Right lobe of liver (tissue), 4 donors: Measurements from ENCODE around the gene DOCK2.

Source experiments
- CTCF ChIP-seq, 4 donors: fragments of 200-600 bp in 3 of 4; fragments of 450-650 bp in 1 of 4; IDR thresholded peaks; one replicate each; pipeline versions ENCODE4 v1.5.1 to v1.8.0; 2016 to 2022; ENCODE audit warnings: antibody characterized with exemption in 4 of 4, mild to moderate bottlenecking in 2 of 4
- POLR2A ChIP-seq: fragments of 450-650 bp; IDR thresholded peaks from one replicate; pipeline ENCODE4 v1.6.1; 2017; ENCODE audit warnings: antibody characterized with exemption, mild to moderate bottlenecking
- donor health status: DM: no; HTN: no; CAD: no.
- donor health status: DM: no; HTN: no; CAD: no.
- donor health status: DM: no; HTN: yes; CAD: no.

- TF ChIP-seq CTCF (IDR thresholded peaks at IDR 0.05) (no peak), POLR2A (no peak)
Observed at GRCh38 chr5:169889572-169889971, 252.5 kb downstream of the DOCK2 start.
